K562 treated with DMSO at 1 percent for 24 hours (cell line): ENCODE results near the gene TNRC6C. TPM values are rescaled to one million over a fixed set of nuclear protein-coding genes. Genes with fewer than 3 reads are reported as not detected.

Experiments
- total RNA-seq: library from RNA; unstranded; fragments of 300-600 nt; gene quantifications from 2 replicates; pipeline ENCODE4 v1.2.3, GENCODE V29; 2022; ENCODE audit warnings: low read depth; ENCODE audit not compliant: insufficient read depth

The TNRC6C gene, protein sequence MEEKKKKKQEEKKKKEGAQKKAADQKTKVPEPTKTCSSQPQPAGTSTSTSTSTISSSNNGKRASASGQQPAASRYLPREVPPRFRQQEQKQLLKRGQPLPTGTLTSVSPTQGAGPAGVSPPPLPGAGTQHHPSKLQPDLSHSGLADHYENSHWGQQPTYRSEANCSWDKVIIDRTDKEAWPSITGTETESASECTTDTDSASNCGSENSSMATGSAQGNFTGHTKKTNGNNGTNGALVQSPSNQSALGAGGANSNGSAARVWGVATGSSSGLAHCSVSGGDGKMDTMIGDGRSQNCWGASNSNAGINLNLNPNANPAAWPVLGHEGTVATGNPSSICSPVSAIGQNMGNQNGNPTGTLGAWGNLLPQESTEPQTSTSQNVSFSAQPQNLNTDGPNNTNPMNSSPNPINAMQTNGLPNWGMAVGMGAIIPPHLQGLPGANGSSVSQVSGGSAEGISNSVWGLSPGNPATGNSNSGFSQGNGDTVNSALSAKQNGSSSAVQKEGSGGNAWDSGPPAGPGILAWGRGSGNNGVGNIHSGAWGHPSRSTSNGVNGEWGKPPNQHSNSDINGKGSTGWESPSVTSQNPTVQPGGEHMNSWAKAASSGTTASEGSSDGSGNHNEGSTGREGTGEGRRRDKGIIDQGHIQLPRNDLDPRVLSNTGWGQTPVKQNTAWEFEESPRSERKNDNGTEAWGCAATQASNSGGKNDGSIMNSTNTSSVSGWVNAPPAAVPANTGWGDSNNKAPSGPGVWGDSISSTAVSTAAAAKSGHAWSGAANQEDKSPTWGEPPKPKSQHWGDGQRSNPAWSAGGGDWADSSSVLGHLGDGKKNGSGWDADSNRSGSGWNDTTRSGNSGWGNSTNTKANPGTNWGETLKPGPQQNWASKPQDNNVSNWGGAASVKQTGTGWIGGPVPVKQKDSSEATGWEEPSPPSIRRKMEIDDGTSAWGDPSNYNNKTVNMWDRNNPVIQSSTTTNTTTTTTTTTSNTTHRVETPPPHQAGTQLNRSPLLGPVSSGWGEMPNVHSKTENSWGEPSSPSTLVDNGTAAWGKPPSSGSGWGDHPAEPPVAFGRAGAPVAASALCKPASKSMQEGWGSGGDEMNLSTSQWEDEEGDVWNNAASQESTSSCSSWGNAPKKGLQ (N-terminal part only)
- total RNA-seq: 2.8 and 3.1 TPM in 2 replicates

DNA sequence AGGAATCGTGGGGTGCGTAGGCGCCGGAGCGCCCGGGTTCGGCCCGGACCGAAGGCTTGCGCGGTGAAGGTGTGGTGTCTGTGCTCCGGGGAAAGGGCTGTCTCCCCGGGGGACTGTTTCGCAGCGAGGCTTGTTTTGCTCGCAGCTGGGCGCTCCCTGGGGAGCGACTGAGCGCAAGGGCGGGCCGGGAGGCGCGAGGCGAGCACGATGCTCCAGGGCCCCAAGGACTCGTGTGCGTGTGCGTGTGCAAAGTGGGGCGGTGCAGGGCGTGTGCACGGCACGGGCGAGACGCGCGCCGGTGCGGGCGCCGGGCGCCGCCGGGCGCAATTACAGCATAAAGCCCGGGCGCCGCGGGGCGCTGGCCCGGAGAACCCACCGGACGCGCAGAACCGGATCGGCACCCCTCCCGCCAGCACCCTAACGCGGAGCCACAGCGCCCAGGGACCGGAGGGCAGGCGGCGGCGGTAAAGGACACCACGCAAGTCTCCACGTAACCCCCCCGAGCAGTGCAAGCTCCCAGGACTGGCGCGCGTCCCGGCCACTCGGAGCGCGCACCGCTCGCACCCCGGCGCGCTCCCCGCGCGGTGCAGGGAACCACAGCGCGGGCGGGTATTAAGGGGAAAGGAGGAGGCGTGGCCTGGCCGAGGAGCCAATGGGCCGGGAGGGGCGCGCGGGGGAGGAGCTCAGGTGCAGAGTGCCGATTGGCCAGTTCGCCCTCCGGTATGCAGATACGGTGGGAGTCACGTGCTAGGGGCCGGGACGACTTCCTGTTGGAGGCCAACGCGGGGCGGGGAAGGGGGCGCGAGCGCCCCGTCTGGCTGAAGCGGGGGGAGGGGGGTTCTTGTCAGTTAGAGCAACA lies at the start of gene TNRC6C:
Gene TNRC6C, plus strand, starts transcription at position 847 of the 859 bp plus-strand sequence. CDS start 45,504 bp downstream, outside the sequence.

DNA sequence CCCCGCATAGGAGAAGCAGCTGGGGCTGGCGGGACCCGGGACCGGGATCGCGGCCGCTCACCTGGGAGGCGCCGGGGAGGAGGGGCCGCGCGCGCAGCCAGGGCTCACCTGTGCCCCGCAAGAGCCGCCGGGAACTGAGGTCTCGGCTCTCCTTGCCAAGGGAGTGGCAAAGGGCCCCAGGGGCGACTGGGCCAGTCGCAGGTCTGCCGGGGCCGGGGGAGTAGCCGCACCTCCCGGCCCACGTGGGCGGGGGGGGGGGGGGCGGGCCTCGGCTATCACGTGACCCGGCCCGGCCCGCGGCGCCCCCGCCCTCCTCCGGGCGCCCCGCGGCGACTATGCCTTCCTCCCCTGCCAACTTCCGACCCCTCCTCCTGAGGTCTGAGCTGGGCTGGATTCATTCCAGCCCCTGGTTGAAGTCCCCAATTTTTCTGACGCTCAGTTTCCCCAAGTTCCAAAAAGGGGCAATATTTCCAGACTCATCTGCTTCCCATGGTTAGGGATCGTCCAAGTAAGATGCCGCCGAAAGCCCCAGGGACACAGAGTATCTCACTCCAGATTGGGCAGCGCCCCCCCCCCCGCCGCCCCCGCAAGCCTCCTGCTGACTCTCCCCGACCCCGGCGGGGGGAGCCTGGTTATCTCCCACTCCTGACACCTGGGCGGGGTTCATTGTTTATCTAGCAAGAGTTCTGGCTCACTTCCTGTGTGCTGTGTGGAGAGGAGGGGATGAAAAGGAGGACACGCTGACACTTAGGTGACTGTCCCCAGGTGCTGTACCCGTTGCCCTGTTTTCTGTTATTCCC lies 170.2 kb downstream of the TNRC6C start, which contains the start of gene TMC6:
Gene TMC6, minus strand, starts transcription at position 205 of the 800 bp plus-strand sequence. CDS start 1,923 bp downstream, outside the sequence.

DNA sequence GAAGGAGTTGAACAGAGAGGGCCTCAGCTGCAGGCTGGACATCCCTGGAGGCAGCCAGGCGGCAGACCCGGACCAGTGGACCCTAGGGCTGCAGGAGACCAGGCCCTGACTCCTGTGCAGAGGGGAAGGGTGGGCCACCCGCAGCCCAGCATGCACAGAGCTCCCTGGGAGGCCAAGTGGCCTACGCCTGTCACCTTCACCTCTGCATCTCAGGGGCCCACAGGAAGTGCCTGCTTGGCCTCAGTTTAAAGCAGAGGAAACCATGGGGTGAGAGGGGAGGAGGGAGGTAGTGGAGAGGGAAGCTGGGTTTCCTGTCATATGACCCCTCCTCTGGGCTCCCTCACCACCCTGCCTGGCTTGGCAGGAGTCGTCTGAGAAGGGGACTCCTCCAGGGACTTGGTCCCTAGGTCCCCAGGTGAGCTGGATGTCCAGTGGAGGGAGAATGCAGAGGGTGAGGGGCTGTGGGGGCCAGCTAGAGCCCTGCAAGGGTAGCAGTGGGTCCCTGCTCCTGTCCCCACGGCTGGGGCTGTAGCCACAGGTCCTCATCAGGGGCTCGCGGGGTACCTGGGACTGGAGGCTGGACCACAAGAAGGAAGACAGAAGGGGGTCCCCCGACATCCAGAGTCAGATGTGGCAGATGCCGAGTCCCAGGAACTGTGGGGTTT lies 172.1 kb downstream of the TNRC6C start, which contains the start of gene TMC8:
Gene TMC8, plus strand, starts transcription at position 335 of the 665 bp plus-strand sequence. CDS start 818 bp downstream, outside the sequence.

Other genes starting within 250 kb of the TNRC6C start
- gene TMC6, start 170.1 kb downstream of the TNRC6C start, total RNA-seq: 154 and 173 TPM in 2 replicates
- gene TMC8, start 172.1 kb downstream of the TNRC6C start, total RNA-seq: 4.5 and 14.1 TPM in 2 replicates
- gene C17orf99, start 187.7 kb downstream of the TNRC6C start, total RNA-seq: 1.7 TPM in 1 of 2 replicates, not detected in the other
- 173 and 192 TPM in 2 replicates for gene SYNGR2, start 209.9 kb downstream of the TNRC6C start, total RNA-seq
- gene TK1, start 228.3 kb downstream of the TNRC6C start, total RNA-seq: 431 and 472 TPM in 2 replicates
- gene AFMID, start 228.7 kb downstream of the TNRC6C start, total RNA-seq: 38.0 and 49.6 TPM in 2 replicates